CD14-positive monocyte (primary cell): ENCODE measurements around the gene PLEKHH3. TPM values are rescaled to one million over a fixed set of nuclear protein-coding genes. Genes with fewer than 3 reads are reported as not detected.

Source experiments
- DNase-seq, 3 donors: peaks; one replicate each; pipeline ENCODE4 v3.0.0-alpha.2; 2011 to 2022
- H2AFZ ChIP-seq: 2 replicates; pipeline ENCODE4 v1.6.0; 2012; ENCODE audit warnings: mild to moderate bottlenecking, low read depth, low read length, inconsistent platforms; ENCODE audit not compliant: insufficient read depth, poor library complexity, severe bottlenecking
- H3K27ac ChIP-seq, 2 donors: 1 replicate in 1 of 2; 2 replicates in 1 of 2; pipeline ENCODE4 v1.5.1; 2012 to 2013; ENCODE audit warnings: low read length in 2 of 2, control low read depth in 1 of 2, inconsistent platforms in 1 of 2, low read depth in 1 of 2, mild to moderate bottlenecking in 1 of 2
- H3K27me3 ChIP-seq, 2 donors: one replicate each; pipeline versions ENCODE4 v1.6.0 to v1.6.1; 2011 to 2013; ENCODE audit warnings: low read length in 2 of 2; ENCODE audit not compliant: control insufficient read depth in 2 of 2, insufficient read depth in 2 of 2
- H3K36me3 ChIP-seq, 2 donors: replicated peaks in 1 of 2; 1 replicate in 1 of 2; 2 replicates in 1 of 2; pipeline versions ENCODE4 v1.5.1 to v1.6.1; 2012 to 2013; ENCODE audit warnings: low read length in 2 of 2, control low read depth in 1 of 2, inconsistent platforms in 1 of 2, mild to moderate bottlenecking in 1 of 2; ENCODE audit not compliant: insufficient read depth in 2 of 2, control insufficient read depth in 1 of 2
- H3K4me1 ChIP-seq, 2 donors: 1 replicate in 1 of 2; 2 replicates in 1 of 2; pipeline versions ENCODE4 v1.5.1 to v1.6.1; 2012 to 2013; ENCODE audit warnings: low read length in 2 of 2, control low read depth in 1 of 2, inconsistent platforms in 1 of 2, mild to moderate bottlenecking in 1 of 2, moderate library complexity in 1 of 2; ENCODE audit not compliant: insufficient read depth in 2 of 2, control insufficient read depth in 1 of 2
- H3K4me2 ChIP-seq: replicated peaks from 2 replicates; pipeline ENCODE3; 2012; ENCODE audit warnings: low read length, moderate library complexity, mild to moderate bottlenecking; ENCODE audit not compliant: poor library complexity, severe bottlenecking; ENCODE audit errors: extremely low read depth
- H3K4me3 ChIP-seq, 3 experiments: fragments of 200-600 bp in 1 of 3; sonication (generic) in 1 of 3; replicated peaks in 1 of 3; 1 replicate in 2 of 3; 2 replicates in 1 of 3; pipeline ENCODE4 v1.5.1; 2011 to 2013; ENCODE audit warnings: low read length in 3 of 3, mild to moderate bottlenecking in 3 of 3, control low read depth in 2 of 3, low read depth in 2 of 3, inconsistent platforms in 1 of 3, moderate library complexity in 1 of 3
- H3K79me2 ChIP-seq: 2 replicates; pipeline ENCODE4 v1.6.0; 2012; ENCODE audit warnings: mild to moderate bottlenecking, control low read depth, inconsistent platforms, low read length, moderate library complexity; ENCODE audit not compliant: insufficient read depth
- H3K9ac ChIP-seq: 2 replicates; pipeline ENCODE4 v1.6.0; 2017; ENCODE audit warnings: low read length, mild to moderate bottlenecking; ENCODE audit not compliant: insufficient read depth, poor library complexity, severe bottlenecking
- H3K9me3 ChIP-seq, 2 donors: replicated peaks in 1 of 2; 1 replicate in 1 of 2; 2 replicates in 1 of 2; pipeline versions ENCODE4 v1.5.1 to v1.6.1; 2012 to 2013; ENCODE audit warnings: low read length in 2 of 2, control low read depth in 1 of 2; ENCODE audit not compliant: control insufficient read depth in 1 of 2, insufficient read depth in 1 of 2
- H4K20me1 ChIP-seq: 2 replicates; pipeline ENCODE4 v1.6.0; 2012; ENCODE audit warnings: mild to moderate bottlenecking, low read length, control low read depth, moderate library complexity; ENCODE audit not compliant: insufficient read depth
- H3K27ac Mint-ChIP-seq, 7 donors: one replicate each; pipeline ENCODE4 v1.8.0; 2020; ENCODE audit warnings: mild to moderate bottlenecking in 7 of 7, mixed read lengths in 7 of 7, moderate library complexity in 6 of 7, inconsistent platforms in 2 of 7
- H3K27me3 Mint-ChIP-seq, 3 donors: one replicate each; pipeline ENCODE4 v1.8.0; 2021 to 2022; ENCODE audit warnings: low read depth in 3 of 3, mild to moderate bottlenecking in 3 of 3, mixed read lengths in 3 of 3, moderate library complexity in 3 of 3, inconsistent platforms in 1 of 3
- H3K36me3 Mint-ChIP-seq, 2 donors: one replicate each; pipeline ENCODE4 v1.8.0; 2020; ENCODE audit warnings: mixed read lengths in 2 of 2, inconsistent platforms in 1 of 2, mild to moderate bottlenecking in 1 of 2
- H3K4me1 Mint-ChIP-seq: one replicate; pipeline ENCODE4 v1.8.0; 2020; ENCODE audit warnings: mild to moderate bottlenecking, mixed read lengths
- H3K4me3 Mint-ChIP-seq, 2 donors: one replicate each; pipeline ENCODE4 v1.8.0; 2020; ENCODE audit warnings: mild to moderate bottlenecking in 2 of 2, mixed read lengths in 2 of 2, moderate library complexity in 1 of 2
- H3K9me3 Mint-ChIP-seq, 7 donors: one replicate each; pipeline ENCODE4 v1.8.0; 2020 to 2022; ENCODE audit warnings: mixed read lengths in 7 of 7, mild to moderate bottlenecking in 6 of 7, moderate library complexity in 6 of 7, inconsistent platforms in 2 of 7
- WGBS: methylation state at CpG from one replicate; pipeline ENCODE4 v1.1.5; 2013; ENCODE audit warnings: missing lambda C conversion rate; ENCODE audit not compliant: insufficient coverage; 5-methylcytosine and 5-hydroxymethylcytosine counted together
- intact Hi-C, 2 donors: fragments of 100-400 bp; cut with micrococcal nuclease; formaldehyde crosslinking; loops; one replicate each; pipeline versions ENCODE4 v1.15.0 to v1.15.1; 2023
- polyA plus RNA-seq, 3 donors: library from polyadenylated mRNA; depleted of rRNA in 1 of 3; unstranded in 2 of 3; stranded (reverse) in 1 of 3; fragments of 300-500 nt in 2 of 3; fragments of >200 nt in 1 of 3; fragmentation: Illumina TruSeq in 2 of 3; gene quantifications; 1 replicate in 2 of 3; 2 replicates in 1 of 3; pipeline ENCODE4 v1.2.3, GENCODE V29; 2012 to 2021
- TF ChIP-seq, protein P1 (sequence below): fragments of 200-600 bp; IDR thresholded peaks from one replicate; pipeline ENCODE4 v1.8.0; 2022; ENCODE audit warnings: antibody characterized with exemption, mild to moderate bottlenecking

PLEKHH3 gene
- polyA plus RNA-seq, 3 donors: 0.38 to 0.43 (median 0.41) TPM

- Mint-ChIP-seq H3K36me3 (peaks cover 0 to under 1% of the 10 kb centered on the region in 2 donors), H3K27me3 (peaks cover 0 to 12% (median under 1%) of the 10 kb centered on the region in 3 donors)
- WGBS: 91% methylated on average over 8 of the region's 10 CpGs
Measured at GRCh38 chr17:42690596-42690995, 13.8 kb upstream of the PLEKHH3 start.

DNA sequence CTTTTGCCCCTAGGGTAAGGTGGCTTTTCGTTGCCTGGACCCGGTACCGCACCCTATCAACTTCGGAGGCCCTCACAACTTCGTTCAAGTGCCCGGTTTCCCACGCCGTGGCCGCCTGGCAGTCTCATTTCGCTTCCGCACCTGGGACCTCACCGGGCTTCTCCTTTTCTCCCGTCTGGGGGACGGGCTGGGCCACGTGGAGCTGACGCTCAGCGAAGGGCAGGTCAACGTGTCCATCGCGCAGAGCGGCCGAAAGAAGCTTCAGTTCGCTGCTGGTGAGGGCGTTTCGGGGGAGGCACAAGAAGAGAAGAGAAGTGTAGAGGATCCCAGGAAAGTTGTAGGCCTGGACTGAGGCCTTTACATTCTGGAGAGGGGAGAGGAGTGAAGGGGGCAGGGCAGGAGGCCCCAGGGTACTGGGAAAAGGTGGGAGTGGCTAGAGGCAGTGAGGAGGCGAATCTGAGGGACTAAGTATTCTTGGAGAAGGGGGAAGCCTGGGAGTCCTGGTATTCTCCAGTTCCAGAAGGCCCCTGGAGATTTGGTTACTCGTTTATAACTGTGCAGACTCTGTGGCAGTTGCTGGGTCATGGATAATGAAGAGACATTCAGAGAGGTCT lies 11.0 kb upstream of the PLEKHH3 start:
- peaks cover 5 to 11% of the 10 kb centered on the region in 2 donors for H3K4me1 ChIP-seq
- no peak overlapping the region for H3K9ac ChIP-seq
- WGBS: 92% methylated on average over 25 of the region's 27 CpGs
- no peak for DNase-seq
- H2AFZ ChIP-seq: no peak overlapping the region
- Mint-ChIP-seq H3K27ac (no peak overlapping the region), H3K9me3 (peaks cover 0 to 12% (median 4%) of the 10 kb centered on the region in 7 donors), H3K36me3 (peaks cover 3% of the 10 kb centered on the region in 2 donors), H3K4me1 (peaks cover 11% of the 10 kb centered on the region), H3K27me3 (peaks cover 24 to 36% (median 26%) of the 10 kb centered on the region in 3 donors), H3K4me3 (no peak overlapping the region)
- H4K20me1 ChIP-seq: no peaks in the 10 kb centered on the region
- H3K4me3 ChIP-seq: no peak overlapping the region
- H3K27me3 ChIP-seq: peaks cover 14 to 17% of the 10 kb centered on the region in 2 donors
- no peak overlapping the region for H3K4me2 ChIP-seq
- H3K79me2 ChIP-seq: no peaks in the 10 kb centered on the region
- H3K27ac ChIP-seq: no peak overlapping the region
- intact Hi-C loops: no loop called here
- no peaks in the 10 kb centered on the region for H3K36me3 ChIP-seq
- TF ChIP-seq, protein P1, sequence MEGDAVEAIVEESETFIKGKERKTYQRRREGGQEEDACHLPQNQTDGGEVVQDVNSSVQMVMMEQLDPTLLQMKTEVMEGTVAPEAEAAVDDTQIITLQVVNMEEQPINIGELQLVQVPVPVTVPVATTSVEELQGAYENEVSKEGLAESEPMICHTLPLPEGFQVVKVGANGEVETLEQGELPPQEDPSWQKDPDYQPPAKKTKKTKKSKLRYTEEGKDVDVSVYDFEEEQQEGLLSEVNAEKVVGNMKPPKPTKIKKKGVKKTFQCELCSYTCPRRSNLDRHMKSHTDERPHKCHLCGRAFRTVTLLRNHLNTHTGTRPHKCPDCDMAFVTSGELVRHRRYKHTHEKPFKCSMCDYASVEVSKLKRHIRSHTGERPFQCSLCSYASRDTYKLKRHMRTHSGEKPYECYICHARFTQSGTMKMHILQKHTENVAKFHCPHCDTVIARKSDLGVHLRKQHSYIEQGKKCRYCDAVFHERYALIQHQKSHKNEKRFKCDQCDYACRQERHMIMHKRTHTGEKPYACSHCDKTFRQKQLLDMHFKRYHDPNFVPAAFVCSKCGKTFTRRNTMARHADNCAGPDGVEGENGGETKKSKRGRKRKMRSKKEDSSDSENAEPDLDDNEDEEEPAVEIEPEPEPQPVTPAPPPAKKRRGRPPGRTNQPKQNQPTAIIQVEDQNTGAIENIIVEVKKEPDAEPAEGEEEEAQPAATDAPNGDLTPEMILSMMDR: no peak
- peaks cover 0 to 9% of the 10 kb centered on the region in 2 donors for H3K9me3 ChIP-seq

More at GRCh38 chr17:42690596-42690995, 13.8 kb upstream of the PLEKHH3 start:
- DNase-seq: no peak
- Histone ChIP-seq H3K9me3 (no peaks in the 10 kb centered on the region), H3K4me2 (no peak overlapping the region), H3K9ac (no peak overlapping the region), H4K20me1 (no peaks in the 10 kb centered on the region), H3K27ac (no peak overlapping the region), H3K27me3 (no peaks in the 10 kb centered on the region), H3K36me3 (no peaks in the 10 kb centered on the region), H3K4me3 (no peak overlapping the region), H2AFZ (no peak overlapping the region), H3K79me2 (no peaks in the 10 kb centered on the region), H3K4me1 (no peaks in the 10 kb centered on the region)
- intact Hi-C loops: no loop called here
- Mint-ChIP-seq H3K27ac (peak overlapping the region in 1 of 7 donors; percentile 37), H3K4me1 (no peaks in the 10 kb centered on the region), H3K4me3 (no peak overlapping the region), H3K9me3 (no peaks in the 10 kb centered on the region)
- TF ChIP-seq, protein P1: no peak
